Coronary artery (tissue), 2 donors: ENCODE measurements around the gene NNMT.

ENCODE experiments used
- DNase-seq: peaks from one replicate; pipeline ENCODE4 v3.0.0-alpha.2; 2017; ENCODE audit warnings: low spot score
- H3K27ac ChIP-seq, 2 donors: fragments of 200-600 bp; sonication (generic); one replicate each; pipeline ENCODE4 v1.5.1; 2016 to 2019
- H3K4me3 ChIP-seq: fragments of 200-600 bp; sonication (generic); 2 replicates; pipeline ENCODE4 v1.5.1; 2016; ENCODE audit warnings: mild to moderate bottlenecking, moderate library complexity
- TF ChIP-seq, protein P1 (sequence below): fragments of 200-600 bp; sonication (generic); IDR thresholded peaks from one replicate; pipeline ENCODE4 v1.5.1; 2019; ENCODE audit warnings: antibody characterized with exemption

NNMT gene

GRCh38 chr11:114263513-114264170, 32.6 kb upstream of the NNMT start:
- H3K4me3 ChIP-seq: no peak overlapping the region
- TF ChIP-seq, protein P1, sequence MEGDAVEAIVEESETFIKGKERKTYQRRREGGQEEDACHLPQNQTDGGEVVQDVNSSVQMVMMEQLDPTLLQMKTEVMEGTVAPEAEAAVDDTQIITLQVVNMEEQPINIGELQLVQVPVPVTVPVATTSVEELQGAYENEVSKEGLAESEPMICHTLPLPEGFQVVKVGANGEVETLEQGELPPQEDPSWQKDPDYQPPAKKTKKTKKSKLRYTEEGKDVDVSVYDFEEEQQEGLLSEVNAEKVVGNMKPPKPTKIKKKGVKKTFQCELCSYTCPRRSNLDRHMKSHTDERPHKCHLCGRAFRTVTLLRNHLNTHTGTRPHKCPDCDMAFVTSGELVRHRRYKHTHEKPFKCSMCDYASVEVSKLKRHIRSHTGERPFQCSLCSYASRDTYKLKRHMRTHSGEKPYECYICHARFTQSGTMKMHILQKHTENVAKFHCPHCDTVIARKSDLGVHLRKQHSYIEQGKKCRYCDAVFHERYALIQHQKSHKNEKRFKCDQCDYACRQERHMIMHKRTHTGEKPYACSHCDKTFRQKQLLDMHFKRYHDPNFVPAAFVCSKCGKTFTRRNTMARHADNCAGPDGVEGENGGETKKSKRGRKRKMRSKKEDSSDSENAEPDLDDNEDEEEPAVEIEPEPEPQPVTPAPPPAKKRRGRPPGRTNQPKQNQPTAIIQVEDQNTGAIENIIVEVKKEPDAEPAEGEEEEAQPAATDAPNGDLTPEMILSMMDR: no peak
- no peak for DNase-seq
- peak overlapping the region in 1 of 2 donors; percentile 12 for H3K27ac ChIP-seq

DNA sequence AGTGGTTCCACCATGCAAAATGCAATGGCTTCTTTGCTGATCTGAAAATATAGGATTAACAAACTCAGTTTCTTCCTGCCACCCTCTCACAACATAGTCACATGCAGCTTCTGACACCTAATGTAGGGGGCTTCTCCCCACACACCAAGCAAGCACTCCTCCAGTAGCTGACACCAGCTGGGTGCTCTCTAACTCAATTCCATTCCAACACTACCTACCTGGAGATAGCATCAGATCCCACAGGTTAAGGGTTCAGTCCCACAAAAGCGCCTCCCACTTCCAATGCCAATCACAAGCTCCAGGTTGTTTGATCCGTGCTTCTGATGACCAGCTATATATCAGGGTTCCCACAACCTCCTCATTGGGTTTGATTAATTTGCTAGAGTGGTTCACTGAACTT, 31.8 kb upstream of the NNMT start:
- Histone ChIP-seq H3K27ac (no peak overlapping the region), H3K4me3 (no peak overlapping the region)
- peak; percentile 53 for DNase-seq
- TF ChIP-seq, protein P1: no peak

- TF ChIP-seq, protein P1: no peak
- Histone ChIP-seq H3K4me3 (no peak overlapping the region), H3K27ac (no peak overlapping the region)
- DNase-seq: peak; percentile 40
These were observed 30.9 kb upstream of the NNMT start for GRCh38 chr11:114265122-114265878.

DNA sequence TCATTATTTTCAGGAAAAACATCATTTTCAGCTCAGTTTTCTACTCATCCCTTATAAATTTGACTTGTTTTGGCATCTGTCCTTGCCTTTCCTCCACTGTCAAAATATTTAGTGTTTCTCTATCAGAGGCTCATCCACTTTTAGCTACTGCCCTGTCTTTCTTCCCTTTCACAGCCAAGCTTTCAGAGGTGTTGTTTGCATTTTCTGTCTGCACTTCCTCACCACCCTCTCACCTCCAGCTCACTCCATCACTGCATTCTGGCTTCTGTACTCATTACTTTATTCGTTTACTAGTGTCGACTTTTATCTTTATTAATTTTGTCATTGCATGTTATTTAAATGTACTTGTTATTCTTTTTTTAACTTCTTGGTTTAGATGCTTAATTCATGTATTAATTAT, 26.7 kb upstream of the NNMT start:
- TF ChIP-seq, protein P1: no peak
- Histone ChIP-seq H3K4me3 (no peak overlapping the region), H3K27ac (no peak overlapping the region)
- peak; percentile 21 for DNase-seq

DNA sequence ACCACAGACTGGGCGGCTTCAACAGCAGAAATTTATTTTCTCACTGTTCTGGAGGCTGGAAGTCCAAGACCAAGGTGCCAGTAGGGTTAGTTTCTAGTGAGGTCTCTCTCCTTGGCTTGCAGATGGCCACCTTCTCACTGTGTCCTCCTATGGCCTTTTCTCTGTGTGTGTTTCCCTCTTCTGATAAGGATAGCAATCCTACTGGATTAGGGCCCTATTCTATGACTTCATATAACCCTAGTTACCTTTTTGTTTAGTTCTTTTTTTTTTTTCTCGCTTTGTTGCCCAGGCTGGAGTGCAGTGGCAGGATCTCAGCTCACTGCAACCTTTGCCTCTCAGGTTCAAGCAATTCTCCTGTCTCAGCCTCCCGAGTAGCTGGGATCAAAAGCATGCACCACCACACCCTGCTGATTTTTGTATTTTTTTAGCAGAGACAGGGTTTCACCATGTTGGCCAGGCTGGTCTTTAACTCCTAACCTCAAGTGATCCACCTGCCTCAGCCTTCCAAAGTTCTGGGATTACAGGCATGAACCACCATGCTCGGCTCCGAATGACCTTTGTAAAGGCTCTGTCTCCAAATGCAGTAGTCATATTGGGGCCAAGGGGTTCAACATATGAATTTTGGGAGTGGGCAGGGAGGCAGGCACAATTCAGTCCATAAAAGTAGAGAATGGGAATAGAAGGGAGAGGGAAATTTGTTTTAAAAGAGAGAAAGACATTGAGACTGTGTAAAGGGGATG, 25.5 kb upstream of the NNMT start:
- Histone ChIP-seq H3K27ac (no peak overlapping the region), H3K4me3 (no peak overlapping the region)
- DNase-seq: peak; percentile 53
- TF ChIP-seq, protein P1: no peak

DNA sequence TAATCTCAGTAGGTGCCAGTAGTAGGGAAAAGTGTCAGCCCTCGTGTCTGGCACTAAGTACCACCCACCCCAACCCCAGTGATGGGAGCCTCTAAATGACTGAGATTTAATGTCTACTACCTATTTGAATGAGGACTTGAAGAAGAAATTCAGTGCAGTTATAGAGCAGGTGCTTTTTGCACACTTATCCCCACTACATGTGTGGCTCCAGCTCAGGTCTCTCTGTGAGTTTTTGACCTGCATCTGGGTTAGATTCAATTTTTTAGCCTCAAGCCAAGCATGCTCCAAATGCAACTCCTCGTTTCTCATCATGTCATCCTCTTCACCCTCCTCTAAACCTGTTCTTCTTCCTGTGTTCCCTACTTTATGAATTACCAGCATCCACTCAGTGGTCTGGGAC, 24.9 kb upstream of the NNMT start:
- TF ChIP-seq, protein P1: no peak
- Histone ChIP-seq H3K27ac (no peak overlapping the region), H3K4me3 (no peak overlapping the region)
- DNase-seq: peak; percentile 28
